Lower lobe of right lung (tissue), 2 donors: Measurements from ENCODE around the gene EPHB6. TPM values are rescaled to one million over a fixed set of nuclear protein-coding genes. Genes with fewer than 3 reads are reported as not detected.

Experiments used
- ATAC-seq, 2 donors: fragments of 200-7000 bp; cut with Tn5 transposase; one replicate each; pipeline ENCODE4 v1.9.1; 2020 to 2022; ENCODE audit warnings: mild to moderate bottlenecking in 2 of 2, moderate library complexity in 2 of 2
- DNase-seq: peaks from one replicate; pipeline ENCODE4 v3.0.0-alpha.2; 2020
- H3K27ac ChIP-seq: fragments of 200-600 bp; one replicate; pipeline ENCODE4 v1.8.0; 2022
- H3K27me3 ChIP-seq: fragments of 200-600 bp; one replicate; pipeline ENCODE4 v1.8.0; 2022; ENCODE audit warnings: low read depth
- H3K36me3 ChIP-seq: fragments of 200-600 bp; one replicate; pipeline ENCODE4 v1.8.0; 2022; ENCODE audit warnings: mild to moderate bottlenecking
- H3K4me1 ChIP-seq: fragments of 200-600 bp; one replicate; pipeline ENCODE4 v1.8.0; 2022
- H3K4me3 ChIP-seq: fragments of 200-600 bp; one replicate; pipeline ENCODE4 v1.8.0; 2022; ENCODE audit warnings: mild to moderate bottlenecking
- H3K9me3 ChIP-seq: fragments of 200-600 bp; one replicate; pipeline ENCODE4 v1.8.0; 2022
- CTCF ChIP-seq: fragments of 200-600 bp; IDR thresholded peaks from one replicate; pipeline ENCODE4 v1.8.0; 2022; ENCODE audit warnings: antibody characterized with exemption, mild to moderate bottlenecking
- intact Hi-C: fragments of 100-400 bp; cut with DNase I; formaldehyde crosslinking; loops from one replicate; pipeline ENCODE4 v1.11.0; 2022
- total RNA-seq: library from RNA; stranded (reverse); fragmentation: NEBNext Ultra II Directional; extraction: Animal tissue kit (Norgen Biotek cat#: 25700); gene quantifications from one replicate; pipeline ENCODE4 v1.2.1, GENCODE V29; 2021
- donor health status: DM: no; HTN: yes; CAD: no; lungs with severe emphysema.

Gene EPHB6
- total RNA-seq, 1 donor from 2014 or later, result 12.2 TPM

GRCh38 chr7:142855756-142856564 is 1.1 kb downstream of the EPHB6 start:
- H3K9me3 ChIP-seq, result no peaks in the 10 kb centered on the region
- peaks cover 3% of the 10 kb centered on the region for H3K27me3 ChIP-seq
- DNase-seq, result peak; percentile 69
- no peak for TF ChIP-seq CTCF
- no peaks in the 10 kb centered on the region for H3K36me3 ChIP-seq
- no peak overlapping the region for H3K27ac ChIP-seq
- peak; percentile 28 to 53 for ATAC-seq
- H3K4me3 ChIP-seq, result peak overlapping the region; percentile 59
- peaks cover 22% of the 10 kb centered on the region for H3K4me1 ChIP-seq
- intact Hi-C loops, result no loop called here

GRCh38 chr7:142856565-142857245 is 1.8 kb downstream of the EPHB6 start:
- Histone ChIP-seq H3K27me3 (peaks cover 3% of the 10 kb centered on the region), H3K4me3 (no peak overlapping the region), H3K36me3 (no peaks in the 10 kb centered on the region), H3K4me1 (peaks cover 22% of the 10 kb centered on the region), H3K9me3 (no peaks in the 10 kb centered on the region), H3K27ac (no peak overlapping the region)
- intact Hi-C loops, result no loop called here
- ATAC-seq (no peak), DNase-seq (no peak)
- TF ChIP-seq CTCF, result no peak

DNA sequence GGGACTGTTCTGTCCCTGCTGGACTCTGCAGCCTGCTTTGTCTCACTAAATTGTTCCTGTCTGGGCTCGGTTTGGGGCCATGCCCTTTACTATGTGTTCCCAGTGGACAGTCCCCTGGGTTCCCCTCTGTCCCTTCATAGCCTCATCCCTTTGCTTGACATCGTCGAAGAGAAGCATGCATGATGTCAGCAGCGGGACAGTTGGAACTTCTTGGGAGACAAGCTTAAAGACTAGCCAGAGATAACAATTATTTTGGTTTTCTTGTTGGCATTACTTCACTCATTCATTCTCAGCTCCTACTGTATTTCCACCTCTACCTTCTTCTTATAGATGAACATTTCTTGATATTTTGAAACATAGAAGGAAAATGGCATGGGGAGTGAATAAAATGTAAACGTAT is 2.7 kb downstream of the EPHB6 start:
- Histone ChIP-seq H3K36me3 (no peaks in the 10 kb centered on the region), H3K4me1 (peaks cover 22% of the 10 kb centered on the region), H3K27me3 (peaks cover 3% of the 10 kb centered on the region), H3K4me3 (no peak overlapping the region), H3K9me3 (no peaks in the 10 kb centered on the region), H3K27ac (no peak overlapping the region)
- ATAC-seq (no peak), DNase-seq (no peak)
- intact Hi-C loops, result no loop called here
- no peak for TF ChIP-seq CTCF

DNA sequence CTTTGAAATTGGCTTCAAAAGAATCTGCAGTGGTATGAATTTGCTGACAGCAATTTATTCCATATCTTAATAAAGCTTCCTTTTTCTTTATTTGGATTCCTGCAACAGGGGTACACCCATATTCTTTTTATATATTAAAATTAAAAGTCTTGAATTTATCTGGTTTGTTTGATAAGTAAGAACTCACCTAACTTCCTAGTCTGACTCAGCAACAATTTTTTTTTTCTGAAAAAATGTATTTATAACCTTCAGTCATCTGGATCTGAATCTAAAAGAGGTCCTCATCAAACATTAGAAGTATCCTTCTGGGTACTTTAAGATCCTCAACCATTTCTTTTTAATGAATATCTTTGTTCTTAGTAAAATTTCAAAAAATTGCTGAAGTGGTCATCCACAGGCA is 4.5 kb downstream of the EPHB6 start:
- Histone ChIP-seq H3K36me3 (peaks cover 5% of the 10 kb centered on the region), H3K4me1 (peaks cover 15% of the 10 kb centered on the region), H3K9me3 (no peaks in the 10 kb centered on the region), H3K4me3 (no peak overlapping the region), H3K27me3 (peaks cover 3% of the 10 kb centered on the region), H3K27ac (no peak overlapping the region)
- no peak for DNase-seq
- intact Hi-C loops, result no loop called here
- no peak for ATAC-seq
- no peak for TF ChIP-seq CTCF

DNA sequence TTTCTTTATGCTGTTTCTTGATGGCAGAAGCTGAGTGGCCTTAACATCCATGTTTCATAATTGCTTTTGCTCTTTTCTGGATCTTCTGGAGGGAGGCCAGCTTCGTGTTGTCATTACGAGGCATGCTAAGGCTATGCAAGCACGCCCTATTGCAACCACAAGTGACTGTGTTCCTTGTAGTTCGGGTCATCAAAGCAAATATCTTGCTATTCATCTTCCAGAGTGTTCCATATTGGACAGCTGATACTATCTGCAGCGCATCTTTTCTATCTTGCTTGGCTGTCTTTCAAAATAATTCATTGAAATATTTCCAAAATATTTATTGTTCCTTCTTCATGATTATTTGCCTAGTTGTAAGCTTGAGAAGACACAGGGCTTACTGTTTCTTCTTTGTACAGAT is 5.0 kb downstream of the EPHB6 start:
- intact Hi-C loops, result no loop called here
- H3K27me3 ChIP-seq, result peaks cover 3% of the 10 kb centered on the region
- H3K36me3 ChIP-seq, result peaks cover 5% of the 10 kb centered on the region
- no peak for DNase-seq
- H3K27ac ChIP-seq, result no peak overlapping the region
- peaks cover 15% of the 10 kb centered on the region for H3K4me1 ChIP-seq
- ATAC-seq, result no peak
- H3K4me3 ChIP-seq, result no peak overlapping the region
- no peaks in the 10 kb centered on the region for H3K9me3 ChIP-seq
- no peak for TF ChIP-seq CTCF
